Parathyroid adenoma (tissue), 2 donors: ENCODE results near the gene FNDC3B.

Experiments used
- H2AFZ ChIP-seq: fragments of 300-600 bp; sonication (generic); one replicate; pipeline ENCODE4 v1.7.0; 2017; ENCODE audit warnings: antibody characterized with exemption, mild to moderate bottlenecking
- H3K27ac ChIP-seq: fragments of 300-600 bp; sonication (generic); one replicate; pipeline ENCODE4 v1.7.0; 2017
- H3K27me3 ChIP-seq: fragments of 300-600 bp; sonication (generic); one replicate; pipeline ENCODE4 v1.7.0; 2017; ENCODE audit warnings: low read length; ENCODE audit not compliant: control insufficient read depth, insufficient read depth
- H3K36me3 ChIP-seq: fragments of 300-600 bp; sonication (generic); one replicate; pipeline ENCODE4 v1.7.0; 2017; ENCODE audit warnings: low read length; ENCODE audit not compliant: control insufficient read depth, insufficient read depth
- H3K4me1 ChIP-seq: fragments of 300-600 bp; sonication (generic); one replicate; pipeline ENCODE4 v1.7.0; 2017; ENCODE audit warnings: control low read depth
- H3K4me2 ChIP-seq: fragments of 300-600 bp; sonication (generic); one replicate; pipeline ENCODE4 v1.7.0; 2017; ENCODE audit warnings: low read length
- H3K4me3 ChIP-seq: fragments of 300-600 bp; sonication (generic); one replicate; pipeline ENCODE4 v1.7.0; 2017; ENCODE audit warnings: low read depth, low read length
- H3K79me2 ChIP-seq: fragments of 300-600 bp; sonication (generic); one replicate; pipeline ENCODE4 v1.7.0; 2017; ENCODE audit warnings: control low read depth
- H3K9ac ChIP-seq: fragments of 300-600 bp; sonication (generic); one replicate; pipeline ENCODE4 v1.7.0; 2017; ENCODE audit warnings: mild to moderate bottlenecking
- H3K9me3 ChIP-seq: fragments of 300-600 bp; sonication (generic); one replicate; pipeline ENCODE4 v1.7.0; 2017; ENCODE audit warnings: low read length; ENCODE audit not compliant: control insufficient read depth
- CTCF ChIP-seq: fragments of 300-600 bp; sonication (generic); IDR thresholded peaks from one replicate; pipeline ENCODE4 v1.7.0; 2017; ENCODE audit warnings: antibody characterized with exemption, mild to moderate bottlenecking
- donor health status: primary hyperparathyroidism.

The FNDC3B gene

GRCh38 chr3:172150913-172151650, 111.7 kb downstream of the FNDC3B start:
- Histone ChIP-seq H3K4me3 (no peak overlapping the region), H3K79me2 (peaks cover 17% of the 10 kb centered on the region), H3K4me1 (peaks cover 33% of the 10 kb centered on the region), H3K36me3 (no peaks in the 10 kb centered on the region), H3K9ac (no peak overlapping the region), H3K9me3 (no peaks in the 10 kb centered on the region), H3K4me2 (no peak overlapping the region), H2AFZ (no peak overlapping the region), H3K27ac (no peak overlapping the region), H3K27me3 (no peaks in the 10 kb centered on the region)
- TF ChIP-seq CTCF = no peak

GRCh38 chr3:172151651-172152649, 112.6 kb downstream of the FNDC3B start:
- H3K9me3 ChIP-seq = no peaks in the 10 kb centered on the region
- no peak overlapping the region for H3K9ac ChIP-seq
- H3K4me1 ChIP-seq = peaks cover 42% of the 10 kb centered on the region
- H2AFZ ChIP-seq = no peak overlapping the region
- H3K27ac ChIP-seq = no peak overlapping the region
- H3K4me3 ChIP-seq = no peak overlapping the region
- H3K4me2 ChIP-seq = no peak overlapping the region
- H3K79me2 ChIP-seq = peaks cover 13% of the 10 kb centered on the region
- H3K36me3 ChIP-seq = no peaks in the 10 kb centered on the region
- H3K27me3 ChIP-seq = no peaks in the 10 kb centered on the region
- TF ChIP-seq CTCF = no peak

- H3K36me3 ChIP-seq = no peaks in the 10 kb centered on the region
- H3K4me2 ChIP-seq = peak overlapping the region; percentile 21
- peaks cover 13% of the 10 kb centered on the region for H3K79me2 ChIP-seq
- H3K27ac ChIP-seq = peak overlapping the region; percentile 84
- no peaks in the 10 kb centered on the region for H3K9me3 ChIP-seq
- H3K9ac ChIP-seq = no peak overlapping the region
- no peaks in the 10 kb centered on the region for H3K27me3 ChIP-seq
- TF ChIP-seq CTCF = no peak
- peaks cover 43% of the 10 kb centered on the region for H3K4me1 ChIP-seq
- H3K4me3 ChIP-seq = no peak overlapping the region
- peak overlapping the region; percentile 60 for H2AFZ ChIP-seq
Measured at GRCh38 chr3:172152874-172153273, 113.5 kb downstream of the FNDC3B start.

- Histone ChIP-seq H3K36me3 (no peaks in the 10 kb centered on the region), H3K4me1 (peaks cover 43% of the 10 kb centered on the region), H3K9ac (no peak overlapping the region), H3K9me3 (no peaks in the 10 kb centered on the region), H3K27me3 (no peaks in the 10 kb centered on the region), H3K4me3 (no peak overlapping the region), H2AFZ (peak overlapping the region; percentile 60), H3K27ac (peak overlapping the region; percentile 84), H3K79me2 (peaks cover 13% of the 10 kb centered on the region), H3K4me2 (peak overlapping the region; percentile 9)
- no peak for TF ChIP-seq CTCF
Measured at GRCh38 chr3:172153335-172153861, 114.0 kb downstream of the FNDC3B start.
